ENCODE results near the gene ATP13A2. TPM values are rescaled to one million over a fixed set of nuclear protein-coding genes. Genes with fewer than 3 reads are reported as not detected.

Gene ATP13A2
- total RNA-seq, 2 experiments from 2014 or later: 49.2 to 52.9 TPM

DNA sequence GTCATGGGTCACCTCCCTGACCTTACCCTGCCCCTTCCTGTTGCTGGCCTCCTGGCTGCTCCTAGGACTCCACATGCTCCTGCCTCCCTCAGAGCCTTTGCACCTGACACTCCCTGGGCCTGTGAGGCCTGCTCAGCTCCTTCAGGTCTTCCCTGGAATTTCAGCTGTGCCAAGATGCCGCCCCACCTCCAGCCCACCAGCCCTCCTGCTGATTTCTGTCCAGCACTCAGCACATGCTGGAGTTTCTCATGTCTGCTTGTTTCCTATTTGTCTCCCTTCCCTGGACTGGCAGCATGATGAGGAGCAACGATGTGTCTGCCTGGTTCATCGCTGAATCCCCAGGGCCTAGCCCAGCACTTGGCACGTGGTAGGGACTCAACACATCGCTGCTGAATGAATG, 34.4 kb downstream of the ATP13A2 start:
- H3K9me3 Mint-ChIP-seq (ENCODE audit: low read depth): no peaks in the 10 kb centered on the region

GRCh38 chr1:16976966-16977365, 34.8 kb downstream of the ATP13A2 start:
- no peak overlapping the region for H3K4me3 Mint-ChIP-seq
- no peak overlapping the region for H3K27ac Mint-ChIP-seq
- ATAC-seq: no peak
- H3K9me3 Mint-ChIP-seq (ENCODE audit: low read depth): no peaks in the 10 kb centered on the region
- DNase-seq: no peak
- peaks cover 4% of the 10 kb centered on the region for H3K4me1 Mint-ChIP-seq
- peaks cover 21% of the 10 kb centered on the region for H3K27me3 Mint-ChIP-seq
- CTCF ChIA-PET: interaction anchor here (0.9 to 1.3 kb wide), 2 partner anchors 8 to 16 kb away, joined by 3 to 5 read pairs; no protein-coding TSS in a partner anchor
- no peaks in the 10 kb centered on the region for H3K36me3 Mint-ChIP-seq

More for the DNA sequence above, 34.4 kb downstream of the ATP13A2 start:
- Mint-ChIP-seq H3K27me3 (peaks cover 25% of the 10 kb centered on the region), H3K4me1 (peaks cover 4% of the 10 kb centered on the region), H3K4me3 (no peak overlapping the region), H3K27ac (no peak overlapping the region), H3K36me3 (no peaks in the 10 kb centered on the region)
- CTCF ChIA-PET: no interaction called here
- DNase-seq (no peak), ATAC-seq (no peak)

- H3K9me3 Mint-ChIP-seq (ENCODE audit: low read depth): no peaks in the 10 kb centered on the region
- H3K4me3 Mint-ChIP-seq: no peak overlapping the region
- no peak for ATAC-seq
- H3K36me3 Mint-ChIP-seq: no peaks in the 10 kb centered on the region
- H3K27me3 Mint-ChIP-seq: peaks cover 12% of the 10 kb centered on the region
- DNase-seq: no peak
- H3K4me1 Mint-ChIP-seq: peaks cover 2% of the 10 kb centered on the region
- CTCF ChIA-PET: interaction anchor here (1.3 kb wide), 1 partner anchor 15 kb away, joined by 5 read pairs; no protein-coding TSS in a partner anchor
- H3K27ac Mint-ChIP-seq: no peak overlapping the region
Observed at GRCh38 chr1:16975838-16976237, 35.9 kb downstream of the ATP13A2 start.

DNA sequence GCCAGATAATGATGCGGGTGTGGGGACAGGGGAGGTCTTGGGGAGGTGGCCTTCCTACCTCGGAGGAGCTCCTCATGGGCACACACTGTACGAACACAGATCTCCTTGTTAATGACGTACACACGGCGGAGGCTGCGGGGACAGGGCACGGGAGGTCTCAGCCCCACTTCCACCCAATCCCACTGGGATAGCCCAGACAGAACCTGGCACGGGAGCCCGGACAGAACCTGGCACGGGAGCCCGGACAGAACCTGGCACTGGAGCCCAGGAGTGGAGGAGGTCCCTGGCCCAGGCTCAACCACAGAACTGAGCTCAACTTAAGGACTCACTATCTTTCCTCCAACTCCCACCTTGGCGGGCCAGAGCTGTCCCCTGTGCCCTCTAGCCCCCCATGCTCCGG, 36.5 kb downstream of the ATP13A2 start:
- Mint-ChIP-seq H3K4me3 (no peak overlapping the region), H3K27ac (no peak overlapping the region), H3K36me3 (no peaks in the 10 kb centered on the region), H3K4me1 (no peaks in the 10 kb centered on the region), H3K27me3 (peaks cover 9% of the 10 kb centered on the region), H3K9me3 (ENCODE audit: low read depth) (no peaks in the 10 kb centered on the region)
- DNase-seq (no peak), ATAC-seq (no peak)
- CTCF ChIA-PET: interaction anchor here (0.8 kb wide), 1 partner anchor 24 kb away, joined by 5 read pairs; no protein-coding TSS in a partner anchor

GRCh38 chr1:16973215-16973614, 38.5 kb downstream of the ATP13A2 start:
- Mint-ChIP-seq H3K27me3 (no peaks in the 10 kb centered on the region), H3K4me3 (no peak overlapping the region), H3K36me3 (no peaks in the 10 kb centered on the region), H3K4me1 (no peaks in the 10 kb centered on the region), H3K27ac (no peak overlapping the region), H3K9me3 (ENCODE audit: low read depth) (no peaks in the 10 kb centered on the region)
- CTCF ChIA-PET: interaction anchor here (1.0 kb wide), 1 partner anchor 11 kb away, joined by 3 read pairs; no protein-coding TSS in a partner anchor
- ATAC-seq: no peak
- no peak for DNase-seq

DNA sequence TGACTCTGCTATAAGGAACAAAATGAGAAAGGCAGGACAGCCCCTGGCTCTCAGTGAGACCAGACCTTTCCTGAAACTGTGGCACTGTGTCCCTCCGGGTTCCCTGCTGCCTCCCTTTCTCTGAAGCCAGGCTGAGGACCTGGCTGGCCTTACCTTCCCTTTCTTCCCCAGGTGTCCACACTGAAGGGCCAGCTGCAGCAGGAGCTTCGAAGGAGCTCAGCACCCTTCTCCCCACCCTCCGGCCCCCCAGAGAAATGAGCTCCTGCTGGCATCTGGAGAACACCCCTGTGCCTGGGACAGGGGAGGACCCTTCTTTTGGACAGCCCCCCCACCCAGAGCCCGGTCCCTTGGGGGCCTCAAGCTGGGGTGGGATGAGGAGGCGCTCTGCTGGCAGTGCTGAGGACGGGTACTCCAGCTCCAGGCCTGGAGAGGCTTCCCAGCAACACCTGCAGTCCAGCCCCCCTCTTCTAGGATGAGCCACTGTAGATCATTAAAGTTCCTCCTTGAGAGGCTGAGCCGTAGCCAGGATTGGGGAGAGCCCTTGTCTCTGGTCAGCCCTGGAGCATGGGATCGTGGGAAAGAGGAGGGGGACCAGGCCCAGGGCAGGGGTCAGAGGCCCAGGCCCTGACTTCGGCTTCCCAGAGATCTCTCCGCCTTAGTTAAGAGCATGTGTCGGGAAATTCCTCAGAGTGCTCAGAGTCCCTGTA, 39.4 kb downstream of the ATP13A2 start:
- Mint-ChIP-seq H3K27me3 (no peaks in the 10 kb centered on the region), H3K36me3 (no peaks in the 10 kb centered on the region), H3K9me3 (ENCODE audit: low read depth) (no peaks in the 10 kb centered on the region), H3K4me3 (no peak overlapping the region), H3K27ac (no peak overlapping the region), H3K4me1 (no peaks in the 10 kb centered on the region)
- CTCF ChIA-PET: interaction anchor here (1.0 to 1.1 kb wide), 2 partner anchors 11 to 12 kb away, joined by 3 to 4 read pairs; no protein-coding TSS in a partner anchor
- ATAC-seq (no peak), DNase-seq (no peak)

DNA sequence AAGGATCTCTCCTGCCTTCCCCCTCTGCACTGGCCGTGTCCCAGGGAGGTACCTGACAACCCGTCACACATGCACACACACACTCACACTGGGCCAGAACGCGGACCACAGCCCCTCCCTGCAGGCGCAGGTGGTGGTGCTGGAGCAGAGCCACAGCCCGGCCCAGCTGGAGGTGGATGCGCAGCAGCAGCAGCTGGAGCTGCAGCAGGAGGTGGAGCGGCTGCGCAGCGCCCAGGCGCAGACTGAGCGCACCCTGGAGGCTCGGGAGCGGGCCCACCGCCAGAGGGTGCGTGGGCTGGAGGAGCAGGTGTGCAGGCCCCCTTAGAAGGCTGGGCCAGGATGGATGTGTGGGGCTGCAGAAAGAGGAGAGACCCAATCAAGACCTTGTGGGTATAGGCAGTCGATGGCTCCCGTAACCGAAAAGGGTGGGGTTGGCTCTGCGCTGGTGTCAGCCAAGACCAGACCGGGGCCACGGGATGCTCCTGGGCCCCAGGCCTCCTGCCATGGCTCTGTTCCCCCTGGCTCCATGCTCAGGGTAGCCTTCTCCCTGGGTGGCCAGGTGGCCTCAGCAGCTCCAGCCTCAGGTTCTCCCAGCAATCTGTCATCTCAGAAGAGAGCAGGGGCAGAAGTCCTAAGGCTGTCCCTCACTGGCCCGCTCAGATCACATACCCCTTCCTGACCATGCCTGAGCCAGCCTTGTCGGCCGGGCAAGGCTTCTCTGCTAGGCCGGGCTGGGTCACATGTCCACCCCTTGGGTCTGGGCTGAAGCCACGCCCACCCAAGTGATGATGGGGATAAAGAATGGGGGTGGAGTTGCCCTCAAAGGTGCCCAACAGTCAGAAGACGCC, 40.2 kb downstream of the ATP13A2 start:
- Mint-ChIP-seq H3K27ac (no peak overlapping the region), H3K4me3 (no peak overlapping the region), H3K9me3 (ENCODE audit: low read depth) (no peaks in the 10 kb centered on the region), H3K36me3 (no peaks in the 10 kb centered on the region), H3K27me3 (no peaks in the 10 kb centered on the region), H3K4me1 (no peaks in the 10 kb centered on the region)
- DNase-seq: no peak
- CTCF ChIA-PET: interaction anchor here (1.1 kb wide), 1 partner anchor 11 kb away, joined by 4 read pairs; no protein-coding TSS in a partner anchor
- no peak for ATAC-seq

DNA sequence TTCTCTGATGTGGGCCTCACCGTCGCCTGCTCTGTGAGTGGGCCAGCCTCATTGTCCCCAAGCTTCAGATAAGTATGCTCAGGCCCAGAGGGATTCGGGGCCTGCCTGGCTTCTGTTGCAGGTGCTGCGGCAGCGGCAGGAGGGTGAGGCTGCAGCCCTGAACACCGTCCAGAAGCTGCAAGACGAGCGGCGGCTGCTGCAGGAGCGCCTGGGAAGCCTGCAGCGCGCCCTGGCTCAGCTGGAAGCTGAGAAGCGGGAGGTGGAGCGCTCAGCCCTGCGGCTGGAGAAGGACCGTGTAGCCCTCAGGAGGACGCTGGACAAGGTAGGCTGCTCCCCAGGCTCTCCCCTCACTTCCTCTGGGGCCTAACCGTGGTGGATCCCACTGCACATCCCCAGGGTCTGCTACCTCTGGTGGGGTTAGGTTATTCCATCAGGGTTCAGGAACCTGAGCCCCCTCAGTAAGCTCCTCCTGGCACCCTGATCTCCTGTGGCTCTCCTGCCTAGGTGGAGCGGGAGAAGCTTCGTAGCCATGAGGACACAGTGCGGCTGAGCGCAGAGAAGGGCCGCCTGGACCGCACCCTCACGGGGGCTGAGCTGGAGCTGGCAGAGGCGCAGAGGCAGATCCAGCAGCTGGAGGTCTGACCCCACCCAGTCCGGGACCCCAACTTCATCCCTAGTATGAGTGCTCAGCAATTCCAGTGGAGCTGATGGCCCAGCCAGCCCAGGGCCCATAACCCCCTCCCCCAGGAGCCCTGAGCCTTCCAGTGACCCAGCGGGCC, 41.4 kb downstream of the ATP13A2 start:
- Mint-ChIP-seq H3K4me1 (no peaks in the 10 kb centered on the region), H3K9me3 (ENCODE audit: low read depth) (no peaks in the 10 kb centered on the region), H3K4me3 (no peak overlapping the region), H3K27ac (no peak overlapping the region), H3K27me3 (no peaks in the 10 kb centered on the region), H3K36me3 (no peaks in the 10 kb centered on the region)
- CTCF ChIA-PET: interaction anchor here (1.5 kb wide), 1 partner anchor 10 kb away, joined by 6 read pairs; no protein-coding TSS in a partner anchor
- no peak for ATAC-seq
- no peak for DNase-seq

DNA sequence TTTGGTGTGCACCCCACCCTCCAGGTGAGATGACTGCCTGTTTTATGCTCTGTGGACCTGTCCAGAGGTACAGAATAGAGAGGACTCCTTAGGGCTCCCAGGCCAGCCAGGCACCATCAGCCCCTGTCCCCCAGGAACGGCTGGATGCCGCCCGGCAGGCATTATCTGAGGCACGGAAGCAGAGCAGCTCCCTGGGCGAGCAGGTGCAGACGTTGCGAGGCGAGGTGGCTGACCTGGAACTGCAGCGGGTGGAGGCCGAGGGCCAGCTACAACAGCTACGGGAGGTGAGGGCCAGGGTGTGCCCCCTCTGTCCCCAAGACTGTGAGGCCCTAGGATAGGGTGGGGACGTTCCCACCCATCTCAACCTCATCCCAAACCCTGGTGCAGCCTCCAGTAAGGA, 42.1 kb downstream of the ATP13A2 start:
- no peaks in the 10 kb centered on the region for H3K4me1 Mint-ChIP-seq
- no peak overlapping the region for H3K27ac Mint-ChIP-seq
- ATAC-seq (no peak), DNase-seq (no peak)
- H3K27me3 Mint-ChIP-seq: no peaks in the 10 kb centered on the region
- no peak overlapping the region for H3K4me3 Mint-ChIP-seq
- H3K36me3 Mint-ChIP-seq: no peaks in the 10 kb centered on the region
- CTCF ChIA-PET: interaction anchor here (1.5 kb wide), 1 partner anchor 9 kb away, joined by 6 read pairs; no protein-coding TSS in a partner anchor
- no peaks in the 10 kb centered on the region for H3K9me3 Mint-ChIP-seq (ENCODE audit: low read depth)

- Mint-ChIP-seq H3K27me3 (no peaks in the 10 kb centered on the region), H3K9me3 (ENCODE audit: low read depth) (no peaks in the 10 kb centered on the region), H3K36me3 (no peaks in the 10 kb centered on the region), H3K4me3 (no peak overlapping the region), H3K4me1 (no peaks in the 10 kb centered on the region), H3K27ac (no peak overlapping the region)
- no peak for DNase-seq
- CTCF ChIA-PET: interaction anchor here (0.6 kb wide), 1 partner anchor 160 kb away, joined by 4 read pairs; no protein-coding TSS in a partner anchor
- no peak for ATAC-seq
Observed at GRCh38 chr1:16969057-16969611, 42.6 kb downstream of the ATP13A2 start.

DNA sequence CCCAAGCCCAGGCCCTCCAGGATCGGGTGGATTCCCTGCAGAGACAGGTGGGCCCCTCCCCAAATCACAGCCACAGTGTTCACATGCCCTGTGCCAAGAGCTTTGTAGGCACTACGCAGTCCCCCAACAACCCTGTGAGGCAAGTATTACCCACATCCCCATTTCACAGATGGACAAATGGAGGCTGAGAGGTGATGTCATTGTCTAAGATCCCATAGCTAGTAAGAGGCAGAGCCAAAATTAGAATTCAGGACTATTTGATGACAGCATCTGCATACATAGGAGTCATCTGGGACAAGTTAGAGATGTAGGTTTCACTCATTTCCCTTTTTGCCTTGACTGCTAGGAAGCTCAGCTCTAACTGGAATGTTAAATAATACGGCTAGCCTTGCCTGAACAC, 43.4 kb downstream of the ATP13A2 start:
- CTCF ChIA-PET: interaction anchor here (0.6 kb wide), 1 partner anchor 161 kb away, joined by 4 read pairs; no protein-coding TSS in a partner anchor
- Mint-ChIP-seq H3K9me3 (ENCODE audit: low read depth) (no peaks in the 10 kb centered on the region), H3K27ac (no peak overlapping the region), H3K4me1 (no peaks in the 10 kb centered on the region), H3K36me3 (no peaks in the 10 kb centered on the region), H3K27me3 (no peaks in the 10 kb centered on the region), H3K4me3 (no peak overlapping the region)
- ATAC-seq: no peak
- DNase-seq: no peak

DNA sequence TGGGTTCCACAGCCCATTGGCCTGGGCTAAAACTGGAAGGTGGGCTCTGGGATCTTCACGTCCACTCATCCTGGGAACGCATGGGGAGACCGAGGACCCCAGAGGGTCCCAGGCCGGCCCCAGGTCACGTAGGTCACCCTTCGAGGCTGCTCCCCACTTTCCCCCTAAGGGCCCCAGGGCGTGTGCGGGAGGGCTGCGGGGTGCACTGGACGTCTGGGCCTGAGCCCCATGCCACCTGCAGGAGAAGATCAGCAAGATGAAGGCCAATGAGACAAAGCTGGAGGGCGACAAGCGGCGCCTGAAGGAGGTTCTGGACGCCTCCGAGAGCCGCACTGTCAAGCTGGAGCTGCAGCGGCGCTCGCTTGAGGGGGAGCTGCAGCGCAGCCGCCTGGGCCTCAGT, 43.8 kb downstream of the ATP13A2 start:
- CTCF ChIA-PET: interaction anchor here (1.4 kb wide), 1 partner anchor 16 kb away, joined by 11 read pairs; no protein-coding TSS in a partner anchor
- ATAC-seq (no peak), DNase-seq (no peak)
- no peak overlapping the region for H3K27ac Mint-ChIP-seq
- no peaks in the 10 kb centered on the region for H3K36me3 Mint-ChIP-seq
- H3K4me1 Mint-ChIP-seq: no peaks in the 10 kb centered on the region
- no peaks in the 10 kb centered on the region for H3K9me3 Mint-ChIP-seq (ENCODE audit: low read depth)
- no peak overlapping the region for H3K4me3 Mint-ChIP-seq
- no peaks in the 10 kb centered on the region for H3K27me3 Mint-ChIP-seq
